Astrocyte (in vitro differentiated cells and primary cell): Measurements from ENCODE around the gene LMNA.

Experiments
- EZH2 ChIP-seq: IDR thresholded peaks from 2 replicates; pipeline ENCODE4 v1.6.1; 2012; ENCODE audit warnings: mild to moderate bottlenecking, low read length, inconsistent platforms; ENCODE audit not compliant: insufficient read depth
- TF ChIP-seq, protein P1 (sequence below): IDR thresholded peaks from 2 replicates; pipeline ENCODE4 v1.5.1; 2011; ENCODE audit warnings: low read depth, mild to moderate bottlenecking, inconsistent platforms, low read length, moderate library complexity; ENCODE audit not compliant: insufficient read depth

DNA sequence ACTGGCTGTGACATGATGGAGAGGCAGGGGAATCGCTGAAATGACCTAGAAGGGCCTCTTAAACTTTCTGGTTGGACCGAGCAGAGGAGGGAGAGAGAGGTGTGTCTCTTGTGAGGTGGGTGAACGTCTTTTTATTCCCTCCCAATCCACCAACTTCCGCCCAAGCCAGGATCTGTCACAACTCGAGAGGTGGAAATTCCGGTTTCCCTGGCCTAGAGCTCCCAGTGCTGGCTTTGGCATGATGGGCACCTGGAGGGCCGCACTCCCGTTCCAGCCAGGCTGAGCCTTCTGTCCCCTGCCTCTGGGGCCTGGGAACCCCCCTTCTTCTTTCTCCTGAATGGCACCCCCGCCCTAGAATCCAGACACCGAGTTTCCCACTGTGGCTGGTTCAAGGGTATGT, 38.9 kb downstream of the LMNA start, which contains the start of gene SEMA4A:
- TF ChIP-seq, protein P1, sequence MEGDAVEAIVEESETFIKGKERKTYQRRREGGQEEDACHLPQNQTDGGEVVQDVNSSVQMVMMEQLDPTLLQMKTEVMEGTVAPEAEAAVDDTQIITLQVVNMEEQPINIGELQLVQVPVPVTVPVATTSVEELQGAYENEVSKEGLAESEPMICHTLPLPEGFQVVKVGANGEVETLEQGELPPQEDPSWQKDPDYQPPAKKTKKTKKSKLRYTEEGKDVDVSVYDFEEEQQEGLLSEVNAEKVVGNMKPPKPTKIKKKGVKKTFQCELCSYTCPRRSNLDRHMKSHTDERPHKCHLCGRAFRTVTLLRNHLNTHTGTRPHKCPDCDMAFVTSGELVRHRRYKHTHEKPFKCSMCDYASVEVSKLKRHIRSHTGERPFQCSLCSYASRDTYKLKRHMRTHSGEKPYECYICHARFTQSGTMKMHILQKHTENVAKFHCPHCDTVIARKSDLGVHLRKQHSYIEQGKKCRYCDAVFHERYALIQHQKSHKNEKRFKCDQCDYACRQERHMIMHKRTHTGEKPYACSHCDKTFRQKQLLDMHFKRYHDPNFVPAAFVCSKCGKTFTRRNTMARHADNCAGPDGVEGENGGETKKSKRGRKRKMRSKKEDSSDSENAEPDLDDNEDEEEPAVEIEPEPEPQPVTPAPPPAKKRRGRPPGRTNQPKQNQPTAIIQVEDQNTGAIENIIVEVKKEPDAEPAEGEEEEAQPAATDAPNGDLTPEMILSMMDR: no peak
- no peak for TF ChIP-seq EZH2
